Activated naive CD8-positive, alpha-beta T cell treated with anti-CD3 and anti-CD28 coated beads, Interleukin-2, amount 50 U/mL, for 16 hours (primary cell): ENCODE measurements around the gene KRTAP22-2.

ENCODE experiments used
- DNase-seq: peaks from one replicate; pipeline ENCODE4 v3.0.0-alpha.2; 2020; ENCODE audit warnings: low read depth, low spot score

Gene KRTAP22-2

DNA sequence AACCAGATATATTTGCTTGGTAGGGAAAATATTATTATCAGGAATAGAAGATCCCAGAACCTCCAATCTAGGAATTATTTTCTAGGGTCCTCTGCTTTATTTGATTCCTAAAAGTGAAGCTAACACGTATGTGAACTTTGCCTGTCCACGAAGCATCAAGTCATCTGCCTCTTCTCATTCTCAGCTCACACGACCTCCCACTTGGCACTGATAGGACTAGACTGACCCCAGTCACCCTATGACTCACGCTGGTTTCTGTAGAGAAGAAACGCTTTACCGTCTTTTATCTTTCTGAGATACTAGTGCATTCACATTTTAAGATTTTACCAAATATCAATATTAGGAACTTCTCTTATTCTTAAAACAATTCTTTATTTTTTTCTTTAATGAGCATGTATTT is 27.1 kb downstream of the KRTAP22-2 start:
- no peak for DNase-seq

DNA sequence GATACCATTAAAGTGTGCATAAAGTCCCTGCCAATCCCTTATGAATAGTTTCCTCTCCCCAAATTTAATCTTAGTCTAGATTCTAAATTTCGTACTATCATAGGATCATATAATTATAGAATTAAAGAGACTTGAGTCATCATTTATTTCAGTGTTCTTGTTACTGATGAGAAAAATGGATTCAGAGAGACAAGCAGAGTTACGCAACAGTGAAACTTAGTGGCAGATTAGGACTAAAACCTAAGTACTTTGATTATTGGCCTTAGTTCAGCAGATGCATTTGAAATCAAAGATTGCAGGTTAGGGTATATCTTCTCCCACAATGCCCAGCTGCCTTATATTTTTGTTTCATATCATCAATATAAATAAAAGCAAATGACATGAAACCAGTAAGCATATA is 28.2 kb downstream of the KRTAP22-2 start:
- DNase-seq, result no peak

DNA sequence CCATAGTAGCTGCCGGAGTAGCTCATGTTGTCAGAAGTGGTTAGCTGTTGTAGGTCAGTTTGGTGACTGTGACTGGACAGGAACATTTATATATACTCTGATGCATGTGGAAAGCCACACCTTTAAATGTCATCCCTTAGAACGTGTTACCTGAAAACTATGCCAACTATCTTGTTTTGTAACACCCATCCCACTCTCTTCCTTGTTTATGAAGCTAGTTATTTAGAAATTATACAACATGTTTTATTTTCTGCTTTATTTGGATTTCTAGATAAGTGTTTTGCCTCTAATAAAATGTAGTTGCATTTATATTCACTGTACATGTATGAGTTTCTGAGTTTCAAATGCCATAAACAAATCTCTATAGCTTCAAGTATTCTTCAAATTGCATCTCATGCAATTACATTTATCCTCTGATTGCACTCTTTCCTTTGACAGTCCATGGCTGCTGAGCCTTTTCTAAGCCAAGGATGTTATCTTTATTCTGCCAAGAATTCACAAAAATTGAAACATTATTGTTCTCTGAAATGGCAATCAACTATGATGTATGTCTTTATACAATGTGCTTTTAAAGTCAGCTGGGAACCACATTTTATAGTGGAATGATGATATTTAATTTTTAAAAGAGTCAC is 28.8 kb downstream of the KRTAP22-2 start, which contains the start of gene KRTAP19-7:
KRTAP19-7 (minus strand) TSS at position 51 of the 632 bp plus-strand sequence; CDS start at position 26, 25 bp downstream.
- no peak for DNase-seq

DNA sequence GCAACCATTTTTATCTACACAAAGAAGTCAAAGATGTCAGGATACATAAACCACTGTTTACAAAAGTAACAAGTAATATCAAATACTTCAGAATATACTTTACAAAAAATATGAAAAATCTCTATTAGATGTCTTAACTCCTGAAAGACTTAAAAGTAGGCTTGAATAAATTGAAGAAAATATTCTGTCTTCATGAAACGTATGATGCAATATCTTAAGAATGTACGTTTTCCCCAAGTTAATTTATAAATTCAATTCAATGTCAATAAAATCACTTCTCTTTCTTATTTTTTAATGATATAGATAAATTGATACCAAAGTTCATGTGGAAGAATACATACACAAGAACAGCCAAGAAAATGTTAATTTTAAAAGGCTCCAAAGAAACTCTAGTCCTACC is 35.1 kb downstream of the KRTAP22-2 start:
- DNase-seq, result no peak

DNA sequence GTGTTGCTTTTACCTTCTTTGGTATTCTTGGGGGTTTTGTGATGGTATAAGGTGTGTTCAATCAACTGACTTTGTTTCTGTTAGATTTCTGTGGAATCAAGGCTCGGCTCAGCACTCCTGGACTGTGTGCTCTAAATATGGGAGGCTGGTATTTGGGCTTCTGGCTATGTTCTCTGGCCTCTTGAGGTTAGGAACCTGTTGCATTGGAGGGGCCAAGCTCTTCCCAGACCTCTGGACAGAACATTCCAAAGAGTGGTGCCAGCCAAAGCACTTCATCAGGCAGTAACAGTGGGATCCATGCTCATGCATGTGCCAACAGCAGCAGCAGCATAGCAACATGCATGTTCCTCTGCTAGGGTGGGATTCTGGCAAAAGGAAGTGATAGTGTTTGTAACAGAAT is 37.4 kb downstream of the KRTAP22-2 start:
- no peak for DNase-seq

DNA sequence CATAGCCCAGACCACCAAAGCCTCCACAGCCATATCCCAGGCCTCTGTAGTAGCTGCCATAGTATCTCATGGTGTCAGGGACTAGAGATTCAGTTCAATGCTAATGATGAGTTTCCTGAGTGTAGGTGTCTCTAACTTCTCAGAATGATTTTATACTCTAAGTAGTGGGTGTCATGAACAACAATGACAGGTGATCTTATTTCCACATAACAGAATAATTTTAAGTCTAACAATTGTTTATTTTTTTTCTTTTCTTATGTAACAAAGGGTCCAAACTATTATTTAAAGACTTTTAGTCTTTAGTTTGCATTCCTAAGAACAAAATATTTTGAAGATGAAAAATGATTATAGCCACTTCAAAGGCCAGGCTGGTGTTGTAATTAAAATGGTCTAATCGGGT is 48.4 kb downstream of the KRTAP22-2 start, which contains the start of gene KRTAP19-6:
KRTAP19-6 (minus strand) TSS at position 101 of the 400 bp plus-strand sequence; CDS start at position 70, 31 bp downstream.
- no peak for DNase-seq
